Astrocyte (in vitro differentiated cells and primary cell): ENCODE measurements around the gene TIRAP. TPM values are rescaled to one million over a fixed set of nuclear protein-coding genes. Genes with fewer than 3 reads are reported as not detected.

Source experiments
- DNase-seq: peaks from one replicate; pipeline ENCODE4 v3.0.0-alpha.2; 2010; ENCODE audit warnings: low read depth
- FAIRE-seq: peaks from 2 replicates; lab custom pipeline; 2011; peaks lifted over from hg19 to GRCh38; lab: Jason Lieb, UNC
- H2AFZ ChIP-seq: 2 replicates; pipeline ENCODE4 v1.6.0; 2012; ENCODE audit warnings: low read depth, low read length, inconsistent platforms
- H3K27ac ChIP-seq: 2 replicates; pipeline ENCODE4 v1.5.1; 2011; ENCODE audit warnings: low read depth, low read length, inconsistent platforms
- H3K27me3 ChIP-seq: 2 replicates; pipeline ENCODE4 v1.6.0; 2011; ENCODE audit warnings: low read length, inconsistent platforms; ENCODE audit not compliant: insufficient read depth
- H3K36me3 ChIP-seq: 2 replicates; pipeline ENCODE4 v1.5.1; 2011; ENCODE audit warnings: low read length, inconsistent platforms; ENCODE audit not compliant: insufficient read depth
- H3K4me1 ChIP-seq: 2 replicates; pipeline ENCODE4 v1.5.1; 2011; ENCODE audit warnings: low read length, inconsistent platforms; ENCODE audit not compliant: insufficient read depth
- H3K4me2 ChIP-seq: 2 replicates; pipeline ENCODE4 v1.6.0; 2012; ENCODE audit warnings: low read length, inconsistent platforms
- H3K4me3 ChIP-seq: 2 replicates; pipeline ENCODE4 v1.5.1; 2011; ENCODE audit warnings: low read depth, mild to moderate bottlenecking, low read length, inconsistent platforms; ENCODE audit not compliant: insufficient read depth
- H3K79me2 ChIP-seq: 2 replicates; pipeline ENCODE4 v1.6.0; 2012; ENCODE audit warnings: mild to moderate bottlenecking, low read length, inconsistent platforms; ENCODE audit not compliant: insufficient read depth
- H3K9ac ChIP-seq: 2 replicates; pipeline ENCODE4 v1.6.0; 2012; ENCODE audit warnings: mild to moderate bottlenecking, low read length, inconsistent platforms
- H3K9me3 ChIP-seq: 2 replicates; pipeline ENCODE4 v1.5.1; 2012; ENCODE audit warnings: low read depth, mild to moderate bottlenecking, low read length, inconsistent platforms; ENCODE audit not compliant: insufficient read depth
- H4K20me1 ChIP-seq: 2 replicates; pipeline ENCODE4 v1.6.0; 2012; ENCODE audit warnings: low read length, inconsistent platforms; ENCODE audit not compliant: insufficient read depth
- H3K27ac Mint-ChIP-seq: one replicate; pipeline ENCODE4 v1.8.0; 2021; ENCODE audit warnings: mild to moderate bottlenecking, mixed read lengths; ENCODE audit not compliant: unreplicated experiment
- H3K27me3 Mint-ChIP-seq: one replicate; pipeline ENCODE4 v1.8.0; 2021; ENCODE audit warnings: low read depth, mixed read lengths; ENCODE audit not compliant: unreplicated experiment
- H3K36me3 Mint-ChIP-seq: one replicate; pipeline ENCODE4 v1.8.0; 2021; ENCODE audit warnings: low read depth, mixed read lengths; ENCODE audit not compliant: unreplicated experiment
- H3K4me1 Mint-ChIP-seq: one replicate; pipeline ENCODE4 v1.8.0; 2021; ENCODE audit warnings: low read depth, mixed read lengths; ENCODE audit not compliant: unreplicated experiment
- H3K4me3 Mint-ChIP-seq: one replicate; pipeline ENCODE4 v1.8.0; 2021; ENCODE audit warnings: mild to moderate bottlenecking, moderate library complexity, mixed read lengths; ENCODE audit not compliant: unreplicated experiment
- H3K9me3 Mint-ChIP-seq: one replicate; pipeline ENCODE4 v1.8.0; 2021; ENCODE audit warnings: mild to moderate bottlenecking, mixed read lengths; ENCODE audit not compliant: unreplicated experiment
- EZH2 ChIP-seq: IDR thresholded peaks from 2 replicates; pipeline ENCODE4 v1.6.1; 2012; ENCODE audit warnings: mild to moderate bottlenecking, low read length, inconsistent platforms; ENCODE audit not compliant: insufficient read depth
- total RNA-seq: library from RNA; stranded (reverse); gene quantifications from 2 replicates; pipeline ENCODE4 v1.2.1, GENCODE V29; 2021
- TF ChIP-seq, protein P1 (sequence below): IDR thresholded peaks from 2 replicates; pipeline ENCODE4 v1.5.1; 2011; ENCODE audit warnings: low read depth, mild to moderate bottlenecking, inconsistent platforms, low read length, moderate library complexity; ENCODE audit not compliant: insufficient read depth

Gene TIRAP
- total RNA-seq, 1 donor from 2014 or later = 6.6 TPM

DNA sequence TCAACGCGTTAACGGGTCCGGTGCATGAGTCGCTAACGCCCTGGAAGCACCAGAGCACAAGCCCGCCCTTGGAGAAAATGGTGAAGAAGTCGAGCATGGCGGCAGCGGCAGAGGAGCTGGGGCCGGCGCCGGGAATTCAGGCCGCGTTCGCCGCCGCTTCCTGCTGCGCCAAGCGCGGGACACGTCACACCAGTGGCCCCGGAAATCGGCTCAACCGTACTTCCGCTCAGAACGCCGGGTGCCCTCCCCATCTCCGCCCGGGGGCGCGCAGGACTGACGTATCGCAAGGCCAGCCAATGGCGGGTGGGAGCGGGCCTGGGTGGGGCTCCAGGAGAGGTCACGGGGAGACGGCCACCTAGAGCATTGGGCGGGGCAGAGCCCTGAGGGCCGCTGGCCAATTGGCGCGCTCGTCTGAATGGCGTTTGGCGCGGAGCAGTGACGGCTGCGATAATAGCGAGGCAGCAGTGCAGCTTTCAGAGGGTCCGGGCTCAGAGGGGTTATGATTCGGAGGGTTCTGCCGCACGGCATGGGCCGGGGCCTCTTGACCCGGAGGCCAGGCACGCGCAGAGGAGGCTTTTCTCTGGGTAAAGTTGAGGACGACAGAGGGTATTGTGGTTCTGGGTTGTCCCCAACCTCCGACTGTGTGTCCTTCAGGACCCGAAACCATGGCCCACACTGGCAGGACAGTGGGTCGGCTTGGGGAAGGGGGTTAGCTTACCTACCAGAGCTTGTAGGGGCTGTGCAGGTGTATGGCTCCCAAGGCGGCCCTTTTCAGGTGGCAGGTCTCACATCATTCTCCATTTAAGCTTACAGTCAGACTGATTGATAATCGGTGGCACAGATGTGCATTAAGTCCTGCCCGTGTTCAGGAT lies 13.9 kb upstream of the TIRAP start, which contains the start of the genes FOXRED1 and SRPRA:
Gene FOXRED1, plus strand, starts transcription at position 447 of the 872 bp plus-strand sequence. Its CDS starts 53 bp downstream, at position 500.
Gene SRPRA, minus strand, starts transcription at position 188 of the 872 bp plus-strand sequence. Its CDS starts 91 bp downstream, at position 97.
- Mint-ChIP-seq H3K27ac (peak within 1 kb of the TSS; percentile 87), H3K4me1 (peaks cover 25% of the 10 kb centered on the region), H3K36me3 (peaks cover 12% of the 10 kb centered on the region), H3K4me3 (peak within 1 kb of the TSS; percentile 90), H3K9me3 (no peaks in the 10 kb centered on the region), H3K27me3 (no peaks in the 10 kb centered on the region)
- peaks cover 19% of the 10 kb centered on the region for H3K4me1 ChIP-seq
- H3K36me3 ChIP-seq = peaks cover 41% of the 10 kb centered on the region
- no peaks in the 10 kb centered on the region for H3K27me3 ChIP-seq
- peak within 1 kb of the TSS; percentile 94 for H2AFZ ChIP-seq
- H3K27ac ChIP-seq = peak within 1 kb of the TSS; percentile 93
- H3K4me3 ChIP-seq = peak within 1 kb of the TSS; percentile 97
- DNase-seq (peak; percentile 97), FAIRE-seq (peak; percentile 60)
- no peak for TF ChIP-seq EZH2
- TF ChIP-seq, protein P1, sequence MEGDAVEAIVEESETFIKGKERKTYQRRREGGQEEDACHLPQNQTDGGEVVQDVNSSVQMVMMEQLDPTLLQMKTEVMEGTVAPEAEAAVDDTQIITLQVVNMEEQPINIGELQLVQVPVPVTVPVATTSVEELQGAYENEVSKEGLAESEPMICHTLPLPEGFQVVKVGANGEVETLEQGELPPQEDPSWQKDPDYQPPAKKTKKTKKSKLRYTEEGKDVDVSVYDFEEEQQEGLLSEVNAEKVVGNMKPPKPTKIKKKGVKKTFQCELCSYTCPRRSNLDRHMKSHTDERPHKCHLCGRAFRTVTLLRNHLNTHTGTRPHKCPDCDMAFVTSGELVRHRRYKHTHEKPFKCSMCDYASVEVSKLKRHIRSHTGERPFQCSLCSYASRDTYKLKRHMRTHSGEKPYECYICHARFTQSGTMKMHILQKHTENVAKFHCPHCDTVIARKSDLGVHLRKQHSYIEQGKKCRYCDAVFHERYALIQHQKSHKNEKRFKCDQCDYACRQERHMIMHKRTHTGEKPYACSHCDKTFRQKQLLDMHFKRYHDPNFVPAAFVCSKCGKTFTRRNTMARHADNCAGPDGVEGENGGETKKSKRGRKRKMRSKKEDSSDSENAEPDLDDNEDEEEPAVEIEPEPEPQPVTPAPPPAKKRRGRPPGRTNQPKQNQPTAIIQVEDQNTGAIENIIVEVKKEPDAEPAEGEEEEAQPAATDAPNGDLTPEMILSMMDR = no peak
- H4K20me1 ChIP-seq = peaks cover 39% of the 10 kb centered on the region
- H3K79me2 ChIP-seq = peaks cover 50% of the 10 kb centered on the region
- H3K9ac ChIP-seq = peak within 1 kb of the TSS; percentile 98
- peak within 1 kb of the TSS; percentile 96 for H3K4me2 ChIP-seq
- no peaks in the 10 kb centered on the region for H3K9me3 ChIP-seq

- Mint-ChIP-seq H3K9me3 (peaks cover 2% of the 10 kb centered on the region), H3K4me3 (no peak overlapping the region), H3K27ac (no peak overlapping the region), H3K36me3 (peaks cover 3% of the 10 kb centered on the region), H3K4me1 (no peaks in the 10 kb centered on the region), H3K27me3 (no peaks in the 10 kb centered on the region)
- FAIRE-seq (no peak), DNase-seq (no peak)
- no peak for TF ChIP-seq EZH2
- TF ChIP-seq, protein P1 = no peak
- Histone ChIP-seq H3K4me1 (peaks cover 3% of the 10 kb centered on the region), H3K36me3 (peaks cover 9% of the 10 kb centered on the region), H3K4me3 (no peak overlapping the region), H3K4me2 (no peak overlapping the region), H3K9ac (no peak overlapping the region), H3K27ac (no peak overlapping the region), H3K27me3 (no peaks in the 10 kb centered on the region), H2AFZ (no peak overlapping the region), H3K79me2 (no peaks in the 10 kb centered on the region), H3K9me3 (no peaks in the 10 kb centered on the region), H4K20me1 (no peaks in the 10 kb centered on the region)
Observed at GRCh38 chr11:126277322-126277721, 5.6 kb upstream of the TIRAP start.
